Stimulated activated CD8-positive, alpha-beta memory T cell treated with anti-CD3 and anti-CD28 coated beads, Interleukin-7, amount 100 ng/mL, for 1 hour (primary cell): ENCODE results near the gene AGAP5.

Experiments used
- DNase-seq, 2 donors: peaks; one replicate each; pipeline ENCODE4 v3.0.0-alpha.2; 2020; ENCODE audit warnings: low read depth in 2 of 2

The AGAP5 gene

DNA sequence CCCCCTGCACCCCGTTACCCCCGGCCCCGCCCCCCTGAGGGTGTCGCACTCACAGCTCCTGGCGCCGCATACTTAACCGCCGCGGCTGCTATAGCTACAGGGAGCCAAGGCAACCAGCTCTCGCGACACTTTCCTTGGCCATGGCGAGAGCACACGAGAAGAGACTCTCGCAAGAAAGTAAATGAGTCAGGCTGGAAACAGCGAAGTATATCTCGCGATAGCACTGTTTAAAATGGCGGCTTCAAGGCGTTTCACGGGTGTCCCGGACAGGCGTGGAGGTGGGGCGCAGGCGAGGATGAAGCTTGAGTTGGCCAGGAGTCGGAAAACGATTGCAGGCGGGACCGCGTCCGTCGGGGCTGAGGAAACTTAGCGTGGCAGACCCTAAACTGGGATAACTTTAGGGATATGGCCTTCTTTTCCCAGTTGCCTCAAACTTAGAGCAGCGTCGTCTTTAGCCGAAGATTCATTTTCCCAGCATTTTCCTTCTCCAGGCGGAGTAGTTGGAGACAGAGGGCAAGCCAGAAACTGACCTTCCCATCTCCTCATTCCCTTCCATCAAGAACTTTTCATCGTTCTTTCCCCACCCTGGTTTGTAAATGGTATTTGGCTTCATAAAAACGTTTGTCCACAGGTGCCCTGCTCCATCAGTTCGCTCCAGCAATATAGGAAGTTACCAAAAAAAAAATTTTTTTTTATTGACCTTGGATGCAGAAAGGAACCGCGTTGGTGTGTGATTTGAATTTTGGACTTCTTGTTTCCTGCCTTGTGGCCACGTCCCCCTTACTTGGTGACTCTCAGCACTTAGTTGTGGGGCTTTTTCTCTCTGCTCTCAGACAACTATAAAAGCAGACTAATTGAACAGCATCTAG lies 71.8 kb downstream of the AGAP5 start:
- DNase-seq = peak; percentile 79 to 86

DNA sequence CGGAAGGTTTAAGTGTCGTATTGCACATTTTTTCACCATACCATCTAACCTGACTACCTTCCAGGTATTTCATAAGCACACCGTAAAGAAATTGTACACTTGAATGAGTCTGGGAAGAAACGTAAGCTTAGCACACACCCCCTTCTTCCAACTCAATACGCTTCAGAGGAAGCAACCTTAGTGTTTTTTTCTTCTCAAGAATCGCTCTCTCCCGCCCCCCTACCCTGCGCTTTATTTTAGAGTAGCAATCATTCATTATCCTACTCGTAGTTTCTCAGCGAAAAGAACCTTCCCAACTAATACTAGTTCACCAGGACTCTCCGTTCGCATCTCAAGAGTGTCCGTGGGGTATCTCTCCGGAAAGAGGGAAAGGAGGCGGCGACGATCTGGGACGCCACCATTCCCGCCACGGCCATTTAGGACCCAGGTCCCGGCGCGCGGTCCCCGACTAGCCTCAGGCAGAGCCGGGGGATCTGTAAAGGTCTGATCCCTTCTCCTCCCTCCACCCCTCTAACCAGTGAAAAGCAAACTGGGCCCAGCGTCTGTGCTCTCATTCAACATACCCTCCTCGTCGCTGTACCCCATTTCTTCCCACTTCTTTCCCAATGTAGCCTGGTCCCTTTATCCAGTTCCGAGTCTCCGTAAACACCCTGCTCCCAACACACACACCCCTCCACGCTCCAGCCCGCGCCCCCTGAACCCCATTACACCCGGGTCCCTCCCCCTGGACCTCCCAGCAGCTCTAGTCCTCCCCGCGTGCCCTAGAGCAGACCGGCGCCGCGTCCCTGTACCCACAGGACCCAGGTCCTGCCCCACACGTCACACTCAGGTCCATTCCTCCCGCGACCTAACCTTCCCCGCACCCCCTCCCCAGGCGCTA lies 72.7 kb downstream of the AGAP5 start:
- DNase-seq = no peak
